ENCODE measurements around the gene NEGR1.

DNA sequence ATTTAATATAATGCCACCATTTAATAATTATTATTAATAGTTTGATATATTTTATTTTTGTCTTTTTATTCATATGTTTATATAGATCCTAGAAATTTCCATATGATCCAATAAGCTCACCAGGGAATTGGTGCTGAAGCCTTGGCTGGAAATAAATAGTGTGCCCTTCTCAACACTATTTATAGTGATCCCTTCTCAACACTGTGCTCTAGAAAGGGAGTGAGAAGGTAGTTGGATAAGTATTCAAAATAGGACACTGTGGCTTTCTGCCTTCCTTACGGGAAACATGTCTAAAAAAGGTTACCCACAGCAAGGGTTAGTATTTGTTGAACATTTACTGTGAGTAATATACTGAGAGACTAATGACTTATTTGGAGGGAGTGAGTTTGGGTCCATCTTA is 496.1 kb downstream of the NEGR1 start:
- TF ChIP-seq, protein P1, sequence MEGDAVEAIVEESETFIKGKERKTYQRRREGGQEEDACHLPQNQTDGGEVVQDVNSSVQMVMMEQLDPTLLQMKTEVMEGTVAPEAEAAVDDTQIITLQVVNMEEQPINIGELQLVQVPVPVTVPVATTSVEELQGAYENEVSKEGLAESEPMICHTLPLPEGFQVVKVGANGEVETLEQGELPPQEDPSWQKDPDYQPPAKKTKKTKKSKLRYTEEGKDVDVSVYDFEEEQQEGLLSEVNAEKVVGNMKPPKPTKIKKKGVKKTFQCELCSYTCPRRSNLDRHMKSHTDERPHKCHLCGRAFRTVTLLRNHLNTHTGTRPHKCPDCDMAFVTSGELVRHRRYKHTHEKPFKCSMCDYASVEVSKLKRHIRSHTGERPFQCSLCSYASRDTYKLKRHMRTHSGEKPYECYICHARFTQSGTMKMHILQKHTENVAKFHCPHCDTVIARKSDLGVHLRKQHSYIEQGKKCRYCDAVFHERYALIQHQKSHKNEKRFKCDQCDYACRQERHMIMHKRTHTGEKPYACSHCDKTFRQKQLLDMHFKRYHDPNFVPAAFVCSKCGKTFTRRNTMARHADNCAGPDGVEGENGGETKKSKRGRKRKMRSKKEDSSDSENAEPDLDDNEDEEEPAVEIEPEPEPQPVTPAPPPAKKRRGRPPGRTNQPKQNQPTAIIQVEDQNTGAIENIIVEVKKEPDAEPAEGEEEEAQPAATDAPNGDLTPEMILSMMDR (IDR thresholded peaks at IDR 0.05), result no peak
- TF ChIP-seq EP300 (IDR thresholded peaks at IDR 0.05), result no peak
